GM19240 (cell line): Measurements from ENCODE around the gene TRAPPC2B.
"Not testable (repeated sequence)": the region's sequence is repeated elsewhere in the genome, so short reads cannot be mapped to it uniquely, and the experiment has no call there.

Experiments
- DNase-seq: peaks from one replicate; pipeline ENCODE4 v3.0.0; 2011; ENCODE audit warnings: low spot score; ENCODE audit not compliant: insufficient read length

The TRAPPC2B gene

DNA sequence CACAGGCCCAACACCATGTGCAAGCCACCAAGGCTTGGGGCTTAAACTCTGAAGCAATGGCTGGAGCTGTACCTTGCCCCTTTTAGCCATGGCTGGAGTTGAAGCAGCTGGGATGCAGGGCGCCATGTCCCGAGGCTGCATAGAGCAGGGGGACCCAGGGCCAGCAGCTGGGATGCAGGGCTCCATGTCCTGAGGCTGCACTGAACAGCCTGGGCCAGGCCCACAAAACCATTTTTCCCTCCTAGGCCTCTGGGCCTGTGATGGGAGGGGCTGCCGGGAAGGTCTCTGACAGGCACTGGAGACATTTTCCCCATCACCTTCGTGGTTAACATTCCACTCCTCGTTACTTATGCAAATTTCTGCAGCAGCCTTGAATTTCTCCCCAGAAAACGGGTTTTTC is 10.8 kb downstream of the TRAPPC2B start:
- no peak for DNase-seq

DNA sequence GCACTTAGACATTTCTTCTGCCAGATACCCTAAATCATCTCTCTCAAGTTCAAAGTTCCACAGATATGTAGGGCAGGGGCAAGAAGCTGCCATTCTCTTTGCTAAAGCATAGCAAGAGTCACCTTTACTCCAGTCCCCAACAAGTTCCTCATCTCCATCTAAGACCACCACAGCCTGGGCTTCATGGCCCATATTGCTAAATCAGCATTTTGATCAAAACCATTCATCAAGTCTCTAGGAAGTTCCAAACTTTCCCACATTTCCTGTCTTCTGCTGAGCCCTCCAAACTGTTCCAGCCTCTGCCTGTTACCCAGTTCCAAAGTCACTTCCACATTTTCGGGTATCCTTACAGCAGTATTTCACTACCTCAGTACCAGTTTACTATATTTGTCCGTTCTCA is 11.3 kb downstream of the TRAPPC2B start:
- not testable (repeated sequence) for DNase-seq

DNA sequence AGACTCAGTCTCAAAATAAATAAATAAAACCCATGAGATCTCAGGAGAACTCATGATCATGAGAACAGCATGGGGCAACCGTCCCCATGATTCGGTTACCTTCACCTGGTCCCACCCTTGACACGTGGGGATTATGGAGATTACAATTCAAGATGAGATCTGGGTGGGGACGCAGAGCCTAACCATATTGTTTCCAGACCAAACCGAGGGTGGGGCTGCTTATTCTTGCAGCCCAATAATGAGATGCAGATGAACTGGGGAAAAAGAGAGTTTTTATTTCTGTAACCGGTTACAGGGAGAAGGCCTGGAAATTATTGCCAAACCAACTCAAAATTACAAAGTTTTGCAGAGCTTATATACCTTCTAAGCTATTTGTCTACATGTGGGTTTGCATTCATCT is 12.8 kb downstream of the TRAPPC2B start:
- no peak for DNase-seq

DNA sequence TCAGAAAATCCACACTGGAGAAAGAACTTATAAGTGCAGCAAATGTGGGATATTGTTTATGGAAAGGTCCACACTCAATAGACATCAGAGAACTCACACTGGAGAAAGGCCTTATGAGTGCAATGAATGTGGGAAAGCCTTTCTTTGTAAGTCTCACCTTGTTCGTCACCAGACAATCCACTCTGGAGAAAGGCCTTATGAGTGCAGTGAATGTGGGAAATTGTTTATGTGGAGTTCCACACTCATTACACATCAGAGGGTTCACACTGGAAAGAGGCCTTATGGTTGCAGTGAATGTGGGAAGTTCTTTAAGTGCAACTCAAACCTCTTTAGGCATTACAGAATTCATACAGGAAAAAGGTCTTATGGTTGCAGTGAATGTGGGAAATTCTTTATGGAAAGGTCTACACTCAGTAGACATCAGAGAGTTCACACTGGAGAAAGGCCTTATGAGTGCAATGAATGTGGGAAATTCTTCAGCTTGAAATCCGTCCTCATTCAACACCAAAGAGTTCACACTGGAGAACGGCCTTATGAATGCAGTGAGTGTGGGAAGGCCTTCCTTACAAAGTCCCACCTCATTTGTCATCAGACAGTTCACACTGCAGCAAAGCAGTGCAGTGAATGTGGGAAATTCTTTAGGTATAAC is 14.3 kb downstream of the TRAPPC2B start:
- DNase-seq, result no peak

DNA sequence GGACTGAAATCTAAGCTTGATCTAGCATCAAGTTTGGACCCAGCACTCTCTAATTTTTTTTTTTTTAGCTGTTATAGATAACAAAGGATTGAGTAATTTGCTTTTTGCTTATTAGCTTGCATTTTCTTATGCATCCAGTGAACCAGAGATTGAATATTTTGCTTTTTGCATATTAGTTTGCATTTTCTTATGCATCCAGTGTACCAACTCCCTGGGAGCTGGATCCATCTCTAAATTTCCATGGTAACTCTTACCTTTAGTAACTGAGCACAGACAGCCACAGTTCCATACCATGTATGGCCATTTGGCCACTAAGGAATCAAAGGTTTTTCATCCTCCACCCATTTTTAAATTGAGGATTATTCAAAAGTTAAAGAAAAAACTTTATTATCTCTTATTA is 17.6 kb downstream of the TRAPPC2B start:
- no peak for DNase-seq

DNA sequence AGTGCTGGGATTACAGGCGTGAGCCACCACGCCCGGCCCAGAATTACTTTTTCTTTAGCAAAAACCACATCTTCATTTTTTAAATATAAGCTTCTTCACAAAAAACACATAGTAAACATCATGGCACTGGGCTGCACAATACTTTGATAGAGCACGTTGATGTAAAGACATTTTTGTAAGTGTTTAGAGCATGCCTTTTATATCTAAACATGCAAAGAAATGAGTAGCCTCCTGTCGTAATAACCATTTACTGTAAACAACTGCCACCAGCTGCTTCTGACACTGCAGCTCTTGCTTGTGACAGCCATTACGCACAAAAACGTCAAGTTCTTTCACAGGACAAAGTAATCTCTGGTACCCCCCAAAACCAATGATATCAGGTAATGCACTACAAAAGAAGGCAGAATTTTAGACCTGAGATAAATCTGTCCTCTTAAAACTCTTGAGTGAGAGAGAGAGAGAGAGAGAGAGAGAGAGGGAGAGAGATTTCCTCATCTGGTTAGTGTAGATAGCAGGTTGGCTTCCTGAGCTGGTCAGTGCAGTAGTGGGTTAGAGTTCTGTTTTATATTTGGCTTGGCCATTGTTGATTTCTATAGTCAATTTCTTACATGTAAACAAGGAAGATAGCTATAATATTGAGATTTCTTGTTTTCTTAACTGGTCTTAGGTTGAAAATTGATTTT is 19.6 kb downstream of the TRAPPC2B start:
- DNase-seq, result no peak

DNA sequence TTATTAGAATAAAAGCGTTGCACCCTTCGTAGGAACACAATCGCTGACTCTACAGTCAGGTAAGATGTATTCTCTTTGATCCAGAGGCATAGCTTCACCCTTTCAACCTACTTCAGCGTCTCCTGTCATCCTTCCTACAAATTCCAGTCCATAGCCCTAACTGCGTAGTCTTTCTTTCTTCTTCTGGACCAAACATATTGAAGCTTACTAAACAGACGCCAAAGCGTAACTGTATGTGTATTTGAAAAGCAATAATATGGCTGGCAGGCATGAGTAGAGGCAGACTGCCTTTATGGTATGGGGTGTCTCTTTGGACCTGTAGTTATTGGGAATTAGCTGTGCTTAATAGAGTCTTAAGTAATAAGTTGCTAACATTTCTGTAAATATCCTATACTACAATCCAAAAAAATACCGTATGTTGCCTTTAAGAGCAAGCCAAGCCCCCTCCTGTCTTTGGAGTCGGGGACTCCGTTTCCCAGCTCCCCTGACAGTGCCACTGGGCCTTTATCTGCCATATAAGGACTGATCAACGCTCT is 25.9 kb downstream of the TRAPPC2B start:
- DNase-seq, result no peak

DNA sequence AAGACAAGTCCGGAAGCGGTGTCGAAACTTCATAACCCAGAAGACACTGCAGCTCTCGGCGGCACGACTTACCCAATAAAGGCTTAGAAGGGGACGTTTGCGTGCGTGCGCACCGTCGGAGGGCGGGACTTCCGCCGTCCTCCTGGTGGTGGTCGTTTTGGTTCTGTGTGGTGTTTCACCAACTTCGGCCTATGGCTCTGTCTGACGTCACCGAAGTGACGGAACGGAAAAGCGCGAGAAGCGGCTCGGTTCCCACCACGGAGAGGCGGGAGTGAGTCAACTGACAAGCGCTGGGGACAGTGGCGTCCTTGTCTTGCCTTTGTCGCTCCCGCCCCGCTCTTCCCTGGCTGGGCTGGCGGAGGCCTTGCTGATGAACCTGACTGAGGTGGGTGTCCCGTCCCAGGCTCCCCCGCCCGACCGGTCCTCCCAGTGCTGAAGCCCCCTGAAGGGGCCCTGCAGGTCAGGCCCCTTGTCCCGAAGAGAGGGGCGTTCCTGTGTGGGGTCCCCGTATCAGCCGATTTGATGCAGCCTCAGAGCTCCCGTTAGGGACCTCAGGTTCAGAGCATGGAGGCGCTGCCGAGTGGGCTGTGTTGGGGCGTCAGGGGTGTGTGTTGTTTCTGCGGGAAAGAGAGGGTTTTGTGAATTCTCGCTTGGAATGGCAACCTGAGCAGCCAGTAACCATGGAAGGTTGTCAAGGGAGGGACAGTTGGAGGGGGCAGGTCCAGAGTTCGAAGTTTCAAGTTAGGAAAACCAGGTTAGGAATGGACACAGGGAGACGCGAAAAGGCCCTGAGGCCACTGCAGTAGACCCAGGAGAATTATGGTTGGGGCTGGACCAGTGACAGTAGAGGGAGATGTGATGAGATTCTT is 26.6 kb downstream of the TRAPPC2B start, which contains the start of gene ZNF548:
Gene ZNF548 (plus strand): TSS at position 125 of the 869 bp plus-strand sequence. CDS start 246 bp downstream, at position 371.
- DNase-seq, result peak; percentile 68

DNA sequence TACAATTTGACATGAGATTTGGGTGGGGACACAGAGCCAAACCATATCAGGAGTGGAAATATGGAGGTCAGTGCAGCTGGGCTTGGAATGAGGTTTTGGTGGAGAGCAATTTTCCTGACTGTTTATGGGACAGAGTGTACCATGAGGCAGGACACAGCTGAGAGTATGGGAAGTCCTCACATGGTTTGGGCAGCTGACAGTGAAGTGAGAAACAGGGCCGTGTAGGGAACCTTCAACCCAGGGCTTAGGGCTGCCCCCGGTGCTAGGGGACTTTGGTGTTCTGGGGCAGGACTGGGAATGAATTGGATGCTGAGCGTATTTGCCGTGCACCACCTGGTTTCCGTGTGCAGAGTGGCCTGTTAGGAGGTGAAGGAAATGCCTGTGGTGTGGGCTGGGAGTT is 32.4 kb downstream of the TRAPPC2B start:
- DNase-seq, result no peak

DNA sequence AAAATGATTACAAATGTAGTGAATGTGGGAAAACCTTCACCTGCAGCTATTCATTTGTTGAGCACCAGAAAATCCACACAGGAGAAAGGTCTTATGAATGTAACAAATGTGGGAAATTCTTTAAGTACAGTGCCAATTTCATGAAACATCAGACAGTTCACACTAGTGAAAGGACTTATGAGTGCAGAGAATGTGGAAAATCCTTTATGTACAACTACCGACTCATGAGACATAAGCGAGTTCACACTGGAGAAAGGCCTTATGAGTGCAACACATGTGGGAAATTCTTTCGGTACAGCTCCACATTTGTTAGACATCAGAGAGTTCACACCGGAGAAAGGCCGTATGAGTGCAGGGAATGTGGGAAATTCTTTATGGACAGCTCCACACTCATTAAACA is 35.5 kb downstream of the TRAPPC2B start:
- no peak for DNase-seq

DNA sequence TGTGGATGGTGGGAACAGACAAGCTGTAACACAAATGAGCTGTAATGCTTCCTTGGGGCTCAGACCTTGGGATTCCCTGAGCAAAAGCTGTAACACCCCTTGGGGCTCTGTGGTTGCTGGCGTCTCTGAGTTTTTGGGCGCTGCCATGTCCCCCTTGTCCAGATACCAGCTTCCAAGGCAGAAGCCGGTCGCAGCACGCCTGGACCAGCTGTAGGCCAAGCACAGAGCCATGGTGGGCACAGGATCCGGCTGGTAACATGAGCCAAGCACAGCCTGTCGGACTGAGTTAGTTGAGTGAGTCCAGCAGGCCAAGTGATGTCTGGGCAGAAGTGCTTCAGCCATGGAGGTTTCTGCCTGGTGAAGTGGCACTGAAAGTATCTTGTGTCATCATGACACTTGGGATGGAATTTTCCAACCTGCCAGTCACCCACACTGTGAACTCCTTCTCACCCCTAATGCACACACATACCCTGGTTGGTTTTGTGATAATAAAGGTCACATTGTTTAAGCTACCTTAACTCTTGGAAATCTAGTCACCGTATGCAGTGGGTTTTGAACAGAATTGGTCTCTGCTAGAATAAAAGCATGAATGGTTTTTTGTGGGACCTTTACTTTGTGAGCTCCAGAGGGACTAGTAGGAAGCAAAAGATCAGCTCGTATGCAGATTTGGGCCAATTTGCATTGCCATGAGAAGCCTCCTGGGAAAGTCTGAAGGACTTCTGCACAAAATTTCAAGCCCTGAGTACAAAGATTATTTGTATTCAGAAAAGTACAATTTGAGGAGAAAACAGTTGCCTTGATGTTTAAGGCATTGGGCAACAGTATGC is 40.6 kb downstream of the TRAPPC2B start:
- no peak for DNase-seq

DNA sequence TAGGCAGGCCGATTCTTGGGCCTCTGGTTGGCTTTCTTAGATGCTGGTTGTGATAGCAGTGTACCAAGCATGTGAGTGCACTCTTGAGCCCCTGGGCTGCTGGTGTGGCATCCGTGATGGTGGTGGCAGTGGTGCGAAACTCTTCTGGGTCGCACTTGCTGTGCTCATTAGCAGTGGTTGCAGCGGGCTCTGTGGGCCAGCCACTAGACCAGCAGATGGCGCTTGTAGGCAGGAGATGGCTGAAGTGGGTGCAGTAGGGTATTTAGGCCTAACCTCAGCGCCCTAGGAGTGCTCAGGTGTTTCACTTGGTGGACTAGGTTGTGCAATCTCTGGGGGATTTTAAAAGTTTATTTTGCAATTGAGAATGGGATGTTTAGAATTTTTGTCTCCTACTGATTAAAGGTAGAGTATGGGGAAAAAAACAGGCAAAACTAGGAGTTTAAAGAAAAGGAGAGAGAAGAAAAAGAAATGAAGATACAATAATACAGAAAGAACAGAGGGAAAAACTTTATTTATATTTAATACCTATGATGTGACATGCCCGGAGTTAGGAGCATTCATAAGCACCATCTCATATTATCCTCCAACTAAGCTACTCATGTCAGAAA is 43.3 kb downstream of the TRAPPC2B start:
- peak; percentile 49 for DNase-seq

DNA sequence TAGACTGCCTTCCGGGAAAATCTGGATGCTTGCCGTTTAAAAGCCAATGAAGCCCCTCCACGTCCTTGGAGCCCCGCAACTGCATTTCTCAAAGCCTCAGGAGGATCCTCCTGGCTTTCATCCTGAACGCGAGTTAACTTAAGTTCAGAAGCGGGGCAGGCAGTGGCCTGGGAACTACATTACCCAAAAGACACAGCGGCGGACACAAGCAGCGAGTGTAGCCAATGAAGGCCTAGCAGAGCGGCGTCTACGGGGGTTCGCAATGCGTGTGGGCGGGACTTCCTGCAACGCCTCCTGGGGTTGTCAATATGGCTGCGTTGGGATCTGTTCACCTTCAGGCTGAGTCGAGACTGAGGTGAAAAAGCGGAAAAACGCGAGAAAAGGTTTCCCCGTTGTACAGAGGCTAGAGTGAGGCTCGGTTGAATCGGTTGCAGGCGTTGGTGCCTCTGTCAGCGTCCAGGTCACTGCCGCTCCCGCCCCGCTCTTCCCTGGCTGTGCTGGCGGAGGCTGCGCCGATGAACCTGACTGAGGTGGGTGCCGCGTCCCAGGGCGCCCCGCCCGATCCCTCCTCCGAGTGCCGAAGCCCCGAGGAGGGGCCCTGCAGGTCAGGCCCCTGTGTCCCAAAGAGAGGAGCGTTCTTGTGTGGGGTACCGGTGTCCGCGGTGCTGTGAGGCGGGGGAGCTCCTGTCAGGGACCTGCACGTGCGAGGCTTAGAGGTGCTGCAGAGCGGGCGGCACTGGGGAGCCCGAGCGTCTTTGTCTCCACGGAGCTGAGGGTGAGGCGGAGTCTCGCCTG is 47.7 kb downstream of the TRAPPC2B start, which contains the start of gene ZNF17:
Gene ZNF17 (plus strand): TSS at position 285 of the 795 bp plus-strand sequence. CDS start 2,455 bp downstream, outside the sequence.
- DNase-seq, result peak; percentile 92
